ENCODE results near the gene FLNA. TPM values are rescaled to one million over a fixed set of nuclear protein-coding genes. Genes with fewer than 3 reads are reported as not detected.
"Not testable (repeated sequence)": the region's sequence is repeated elsewhere in the genome, so short reads cannot be mapped to it uniquely, and the experiment has no call there.

Gene FLNA
- total RNA-seq, 2 donors from 2014 or later: 84.2 to 741 TPM

DNA sequence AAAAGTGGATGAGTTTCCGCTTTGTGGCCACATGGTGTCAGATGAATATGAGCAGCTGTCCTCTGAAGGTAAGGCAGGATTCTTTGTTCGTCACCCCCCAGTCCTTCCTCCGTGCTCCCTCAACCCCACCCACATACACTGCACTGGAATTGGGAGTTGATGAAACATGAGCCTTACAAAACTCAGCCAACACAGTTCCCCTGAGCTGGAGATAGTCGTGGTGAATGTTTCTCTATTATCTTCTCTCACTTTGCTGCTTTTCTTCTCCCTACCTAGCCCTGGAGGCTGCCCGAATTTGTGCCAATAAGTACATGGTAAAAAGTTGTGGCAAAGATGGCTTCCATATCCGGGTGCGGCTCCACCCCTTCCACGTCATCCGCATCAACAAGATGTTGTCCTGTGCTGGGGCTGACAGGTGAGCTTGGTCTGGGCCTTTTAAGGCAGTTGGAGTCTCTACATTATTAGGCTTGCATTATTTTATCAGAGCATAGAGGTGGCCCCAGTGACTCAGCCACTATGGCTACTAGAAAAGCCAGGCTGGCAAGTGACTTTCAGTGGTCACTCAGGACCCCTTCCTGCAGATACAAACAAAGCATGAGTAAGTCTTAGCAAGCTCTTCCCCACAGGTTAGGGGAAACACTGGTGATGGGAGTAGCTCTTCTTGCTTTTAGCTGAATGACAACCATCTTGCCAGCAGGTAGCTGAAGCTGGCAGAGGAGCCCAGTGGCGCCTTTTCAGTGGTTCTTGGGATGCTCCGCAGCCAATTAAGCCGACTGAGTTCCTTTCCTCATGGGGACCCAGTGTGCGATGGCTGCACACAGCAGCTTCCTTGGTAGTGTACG, 25.3 kb upstream of the FLNA start:
- no peak for ATAC-seq
- intact Hi-C loops (cut with DNase I, micrococcal nuclease): no loop called here
- DNase-seq: no peak

DNA sequence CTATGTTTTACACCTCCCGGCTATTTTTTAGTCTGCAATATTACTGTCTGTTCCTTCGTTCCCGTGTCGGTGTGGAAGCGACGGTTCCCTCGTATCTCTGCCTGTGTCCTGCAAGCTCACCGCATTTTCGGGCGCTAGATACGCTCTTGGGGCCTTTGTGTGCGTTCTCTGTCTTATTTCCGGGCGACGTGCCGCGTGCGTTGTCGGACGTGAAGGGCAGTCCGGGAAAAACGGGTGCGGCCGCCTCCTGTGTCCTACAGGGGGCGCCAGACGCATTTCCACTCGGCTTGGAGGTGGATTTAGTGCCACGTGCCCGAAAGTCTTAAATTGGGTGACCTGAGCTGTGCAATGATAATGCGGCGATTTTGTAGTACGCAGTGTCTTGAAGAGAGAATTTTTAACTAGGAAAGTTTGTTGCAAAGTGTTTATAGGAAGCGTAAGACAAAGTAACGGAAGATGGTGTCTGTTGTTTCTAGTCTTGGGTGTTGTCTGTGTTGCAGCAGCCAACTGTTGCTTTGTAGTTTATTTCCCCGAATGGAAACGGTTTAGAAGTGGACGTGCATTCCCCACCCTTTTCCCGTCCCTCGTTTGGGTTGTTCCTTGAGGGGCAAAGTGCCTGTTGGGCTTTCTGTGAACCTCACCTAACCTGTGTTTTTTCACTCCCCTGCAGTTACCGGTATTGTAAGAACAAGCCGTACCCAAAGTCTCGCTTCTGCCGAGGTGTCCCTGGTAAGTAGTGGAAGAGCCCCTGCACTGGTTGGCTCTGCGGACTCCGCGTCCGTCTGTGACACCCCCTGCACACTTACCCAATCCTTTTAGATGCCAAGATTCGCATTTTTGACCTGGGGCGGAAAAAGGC, 24.5 kb upstream of the FLNA start:
- ATAC-seq (peak; percentile 61), DNase-seq (peak; percentile 82 to 86)
- intact Hi-C loops (cut with DNase I, micrococcal nuclease): no loop called here

DNA sequence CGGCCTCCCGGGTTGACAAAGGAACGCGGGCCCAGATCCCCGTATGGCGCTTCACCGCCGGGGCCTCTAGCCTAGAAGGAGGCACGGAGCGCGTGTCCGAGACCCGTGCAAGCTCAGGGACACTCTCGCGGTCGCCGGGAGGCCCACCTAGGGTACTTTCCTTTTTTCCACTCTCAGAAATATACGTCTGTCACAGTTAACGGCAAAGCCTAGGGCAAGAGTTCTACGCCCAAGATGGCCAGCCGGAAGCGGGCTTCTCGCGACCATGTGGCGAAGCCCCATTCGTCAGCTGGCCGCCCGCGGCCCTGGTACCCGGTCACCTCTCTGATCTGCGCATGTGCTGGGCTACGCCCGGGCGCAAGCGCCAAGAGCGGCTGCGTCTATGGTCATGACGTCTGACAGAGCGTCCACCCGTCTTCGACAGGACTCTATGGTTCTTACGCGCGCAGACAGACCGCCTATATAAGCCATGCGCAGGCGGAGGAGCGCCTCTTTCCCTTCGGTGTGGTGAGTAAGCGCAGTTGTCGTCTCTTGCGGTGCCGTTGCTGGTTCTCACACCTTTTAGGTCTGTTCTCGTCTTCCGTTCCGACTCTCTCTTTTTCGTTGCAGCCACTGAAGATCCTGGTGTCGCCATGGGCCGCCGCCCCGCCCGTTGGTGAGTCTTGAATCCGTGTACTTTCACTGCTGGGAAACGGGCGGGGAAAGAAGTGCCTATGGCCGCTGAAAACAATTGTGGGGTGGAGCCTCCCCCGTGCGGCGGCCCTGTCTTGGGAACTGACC, 23.6 kb upstream of the FLNA start, which contains the start of gene RPL10:
RPL10 (plus strand) TSS at position 490 of the 780 bp plus-strand sequence; CDS start at position 633, 143 bp downstream.
- peak; percentile 91 to 96 for DNase-seq
- intact Hi-C loops (cut with DNase I, micrococcal nuclease): no loop called here
- peak; percentile 83 for ATAC-seq

DNA sequence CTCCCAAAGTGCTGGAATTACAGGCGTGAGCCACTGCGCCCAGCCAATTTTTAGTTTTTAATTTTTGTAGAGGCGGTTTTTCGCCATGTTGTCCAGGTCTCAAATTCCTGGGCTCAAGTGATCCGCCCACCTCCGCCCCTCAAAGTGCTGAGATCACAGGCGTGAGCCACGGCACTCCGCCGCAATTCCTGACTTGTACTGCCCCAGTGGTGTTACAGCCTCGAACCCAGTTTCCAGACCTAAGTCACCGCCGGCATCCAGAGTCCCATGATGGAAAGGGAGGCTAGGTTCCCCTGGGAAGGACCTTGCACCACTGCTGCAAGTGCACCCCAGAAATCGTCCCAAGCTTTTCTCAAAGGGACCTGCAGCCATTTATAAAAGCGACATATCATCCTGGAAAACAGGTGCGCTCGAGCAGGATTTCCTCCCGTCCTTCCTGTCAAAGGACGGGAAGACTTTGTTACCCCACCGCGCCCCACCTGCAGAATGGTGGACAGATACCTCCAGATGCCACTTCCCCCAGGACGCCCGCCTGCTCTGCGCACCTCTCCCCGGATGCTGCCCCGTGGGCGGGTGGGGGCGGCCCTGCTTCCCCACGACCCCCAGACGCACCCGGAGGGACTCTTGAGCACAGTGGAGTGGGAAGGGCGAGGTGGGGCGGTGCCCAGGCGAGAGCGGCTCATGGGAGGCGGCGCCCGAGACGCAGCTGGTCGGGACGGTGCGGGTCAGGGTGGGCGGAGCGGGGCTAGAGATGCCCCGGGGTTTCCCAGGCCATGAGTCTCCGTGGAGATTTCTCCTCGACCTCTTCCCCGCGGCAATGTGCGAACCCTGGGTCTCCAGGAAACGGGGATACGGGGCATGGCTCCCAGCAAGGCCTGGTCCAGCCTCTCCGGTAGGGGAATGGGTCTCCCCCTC, 22.8 kb upstream of the FLNA start:
- intact Hi-C loops (cut with DNase I, micrococcal nuclease): no loop called here
- peak; percentile 84 for DNase-seq
- peak; percentile 77 for ATAC-seq

DNA sequence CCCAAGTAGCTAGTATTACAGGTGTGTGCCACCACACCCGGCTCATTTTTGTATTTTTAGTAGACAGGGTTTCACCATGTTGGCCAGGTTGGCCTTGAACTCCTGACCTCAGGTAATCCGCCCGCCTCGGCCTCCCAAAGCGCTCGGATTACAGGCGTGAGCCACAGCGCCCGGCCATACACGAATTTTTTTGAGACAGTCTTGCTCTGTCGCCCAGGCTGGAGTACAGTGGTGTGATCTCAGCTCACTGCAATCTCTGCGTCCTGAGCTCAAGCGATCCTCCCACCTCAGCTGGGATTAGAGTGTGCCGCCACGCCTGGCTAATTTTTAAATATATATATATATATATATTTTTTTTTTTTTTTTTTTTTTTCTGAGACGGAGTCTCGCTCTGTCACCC, 21.9 kb upstream of the FLNA start:
- intact Hi-C loops (cut with DNase I, micrococcal nuclease); DNase-seq; ATAC-seq: not testable (repeated sequence)

GRCh38 chrX:154389812-154390747, 15.6 kb upstream of the FLNA start:
- ATAC-seq: peak; percentile 83
- intact Hi-C loops (cut with DNase I, micrococcal nuclease): not testable (repeated sequence)
- peak in 1 of 2 donors; percentile 12 for DNase-seq

DNA sequence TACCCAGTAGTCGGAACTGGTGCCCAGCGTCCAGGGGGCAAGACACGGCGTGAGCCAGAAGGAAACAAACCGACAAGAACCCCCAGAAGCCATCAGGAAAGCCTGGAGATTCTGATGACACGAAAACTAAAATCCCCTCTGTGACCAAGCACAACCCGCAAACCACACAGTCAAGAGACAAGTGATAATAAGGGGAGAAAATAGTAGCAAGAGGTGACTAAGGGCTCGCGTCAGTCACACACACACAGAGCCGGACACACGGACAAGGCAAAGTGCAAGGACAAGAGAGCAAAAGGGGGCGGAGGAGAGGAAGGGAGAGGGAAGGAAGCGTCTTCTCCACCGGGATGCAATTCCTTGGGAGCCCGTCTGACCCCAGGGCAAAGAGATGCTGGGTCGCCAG, 14.2 kb upstream of the FLNA start:
- intact Hi-C loops (cut with DNase I, micrococcal nuclease); DNase-seq: not testable (repeated sequence)
- ATAC-seq: peak; percentile 0

GRCh38 chrX:154388094-154388493, 13.7 kb upstream of the FLNA start:
- peak; percentile 59 for ATAC-seq
- DNase-seq; intact Hi-C loops (cut with DNase I, micrococcal nuclease): not testable (repeated sequence)

GRCh38 chrX:154384284-154384892, 10.0 kb upstream of the FLNA start:
- intact Hi-C loops (cut with DNase I, micrococcal nuclease): no loop called here
- no peak for ATAC-seq

DNA sequence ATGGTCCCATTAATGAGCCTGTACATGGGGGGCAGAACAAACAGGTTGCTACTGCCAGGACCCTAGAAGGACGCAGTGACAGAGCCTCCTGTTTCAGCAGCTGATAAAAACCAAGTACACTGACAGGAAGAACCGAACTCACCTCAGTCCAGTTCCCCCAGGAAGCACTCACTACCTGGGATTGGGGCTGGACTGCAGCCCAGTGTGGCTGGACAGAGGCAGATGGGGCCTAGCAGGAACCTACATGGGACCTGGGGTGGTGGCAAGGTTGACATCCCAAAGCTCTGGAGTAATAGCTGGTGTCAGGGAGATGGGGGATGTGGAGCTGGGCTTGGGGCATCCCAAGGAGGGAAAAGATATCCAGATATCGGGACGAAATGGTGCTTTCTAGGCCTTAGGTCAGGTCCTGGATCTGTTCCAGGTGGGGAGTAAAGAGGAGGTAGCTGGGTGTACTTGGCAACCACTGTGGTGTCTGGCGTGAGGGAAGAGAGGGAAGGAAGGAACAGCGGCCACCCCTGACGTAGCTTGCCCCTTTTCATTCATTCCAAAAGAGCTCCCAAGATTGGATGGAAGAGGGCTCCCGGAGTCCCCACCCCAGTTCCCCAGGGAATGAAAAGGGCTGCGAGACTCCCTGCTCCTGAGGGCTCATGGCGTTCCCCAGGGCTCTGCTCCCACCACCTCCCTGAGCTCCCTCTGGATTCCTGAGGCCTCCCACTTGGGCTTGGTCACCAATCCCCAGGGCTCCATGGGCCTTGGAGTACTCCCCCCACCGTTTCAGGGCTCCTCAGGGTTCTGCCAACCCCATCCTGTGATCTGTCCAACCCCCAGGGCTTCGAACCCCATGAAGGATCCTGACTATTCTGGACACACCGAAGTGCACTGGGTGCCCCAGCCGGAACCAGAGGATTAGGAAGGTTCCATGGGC, 9.2 kb upstream of the FLNA start:
- ATAC-seq (no peak), DNase-seq (no peak)

More at GRCh38 chrX:154384284-154384892, 10.0 kb upstream of the FLNA start:
- DNase-seq: peak in 1 of 2 donors; percentile 16

GRCh38 chrX:154382483-154383069, 8.1 kb upstream of the FLNA start:
- no peak for DNase-seq

More for the DNA sequence above, 9.2 kb upstream of the FLNA start:
- intact Hi-C loops (cut with DNase I, micrococcal nuclease): no loop called here

GRCh38 chrX:154381271-154381670, 6.8 kb upstream of the FLNA start:
- ATAC-seq: no peak
- DNase-seq: no peak
- intact Hi-C loops (cut with DNase I, micrococcal nuclease): no loop called here

More at GRCh38 chrX:154382483-154383069, 8.1 kb upstream of the FLNA start:
- intact Hi-C loops (cut with DNase I, micrococcal nuclease): no loop called here
- no peak for ATAC-seq

GRCh38 chrX:154380787-154381186, 6.4 kb upstream of the FLNA start:
- intact Hi-C loops (cut with DNase I, micrococcal nuclease): no loop called here
- no peak for ATAC-seq
- no peak for DNase-seq

- ATAC-seq (no peak), DNase-seq (no peak)
- intact Hi-C loops (cut with DNase I, micrococcal nuclease): no loop called here
Observed at GRCh38 chrX:154380153-154380552, 5.7 kb upstream of the FLNA start.

GRCh38 chrX:154379569-154379951, 5.1 kb upstream of the FLNA start:
- intact Hi-C loops (cut with DNase I, micrococcal nuclease): no loop called here
- no peak for DNase-seq
- no peak for ATAC-seq
